Neuronal stem cell (in vitro differentiated cells): ENCODE data around the gene TMEM59.
"Not testable (repeated sequence)": the region's sequence is repeated elsewhere in the genome, so short reads cannot be mapped to it uniquely, and the experiment has no call there.

Experiments used
- DNase-seq: peaks from one replicate; pipeline ENCODE4 v3.0.0-alpha.2; 2013; ENCODE audit warnings: low spot score
- H2AFZ ChIP-seq: one replicate; pipeline ENCODE4 v1.6.1; 2013; ENCODE audit warnings: mild to moderate bottlenecking, low read length, inconsistent platforms
- H2AK5ac ChIP-seq: 2 replicates; pipeline ENCODE4 v1.6.1; 2013; ENCODE audit warnings: low read depth, mild to moderate bottlenecking, inconsistent platforms, low read length, moderate library complexity, mixed read lengths
- H2BK120ac ChIP-seq: 2 replicates; pipeline ENCODE4 v1.6.1; 2013; ENCODE audit warnings: low read depth, mild to moderate bottlenecking, inconsistent platforms, low read length, moderate library complexity, mixed read lengths
- H2BK12ac ChIP-seq: one replicate; pipeline ENCODE4 v1.6.1; 2013; ENCODE audit warnings: low read length, inconsistent platforms
- H2BK15ac ChIP-seq: 2 replicates; pipeline ENCODE4 v1.6.1; 2013; ENCODE audit warnings: mild to moderate bottlenecking, low read length, inconsistent platforms, mixed read lengths
- H2BK5ac ChIP-seq: one replicate; pipeline ENCODE4 v1.6.1; 2013; ENCODE audit warnings: inconsistent platforms, mild to moderate bottlenecking, low read length, moderate library complexity
- H3K14ac ChIP-seq: one replicate; pipeline ENCODE4 v1.6.1; 2013; ENCODE audit warnings: low read length, inconsistent platforms
- H3K18ac ChIP-seq: 2 replicates; pipeline ENCODE4 v1.6.1; 2013; ENCODE audit warnings: low read length, inconsistent platforms
- H3K23ac ChIP-seq: 2 replicates; pipeline ENCODE4 v1.6.1; 2013; ENCODE audit warnings: low read depth, mild to moderate bottlenecking, mixed read lengths, low read length, inconsistent platforms; ENCODE audit not compliant: poor library complexity
- H3K27ac ChIP-seq: replicated peaks from 3 replicates; pipeline ENCODE4 v1.5.1; 2013; ENCODE audit warnings: low read length, inconsistent platforms
- H3K27me3 ChIP-seq, 3 experiments: 2 replicates each; pipeline ENCODE4 v1.6.1; 2013; ENCODE audit warnings: low read length in 3 of 3, mild to moderate bottlenecking in 2 of 3, inconsistent platforms in 1 of 3, low read depth in 1 of 3, mixed read lengths in 1 of 3, moderate library complexity in 1 of 3; ENCODE audit not compliant: control insufficient read depth in 3 of 3, insufficient read depth in 3 of 3
- H3K36me3 ChIP-seq, 2 donors: replicated peaks in 1 of 2; 2 replicates each; pipeline ENCODE4 v1.6.1; 2013; ENCODE audit warnings: low read length in 2 of 2; ENCODE audit not compliant: control insufficient read depth in 2 of 2, insufficient read depth in 2 of 2
- H3K4ac ChIP-seq: 2 replicates; pipeline ENCODE4 v1.6.1; 2013; ENCODE audit warnings: inconsistent platforms, mild to moderate bottlenecking, low read length, moderate library complexity
- H3K4me1 ChIP-seq, 2 donors: 1 replicate in 1 of 2; 2 replicates in 1 of 2; pipeline ENCODE4 v1.6.1; 2013; ENCODE audit warnings: low read length in 2 of 2, low read depth in 1 of 2; ENCODE audit not compliant: control insufficient read depth in 2 of 2, insufficient read depth in 1 of 2
- H3K4me2 ChIP-seq: one replicate; pipeline ENCODE4 v1.6.1; 2013; ENCODE audit warnings: mild to moderate bottlenecking, low read length, inconsistent platforms; ENCODE audit not compliant: insufficient read depth, poor library complexity, severe bottlenecking
- H3K4me3 ChIP-seq, 2 donors: 2 replicates each; pipeline ENCODE4 v1.5.1; 2013; ENCODE audit warnings: low read length in 2 of 2, mild to moderate bottlenecking in 2 of 2, inconsistent platforms in 1 of 2, moderate library complexity in 1 of 2
- H3K79me1 ChIP-seq: one replicate; pipeline ENCODE4 v1.6.1; 2013; ENCODE audit warnings: low read depth, mild to moderate bottlenecking, inconsistent platforms, low read length, moderate library complexity
- H3K9ac ChIP-seq: one replicate; pipeline ENCODE4 v1.6.1; 2013; ENCODE audit warnings: mild to moderate bottlenecking, low read depth, low read length, inconsistent platforms; ENCODE audit not compliant: poor library complexity
- H3K9me3 ChIP-seq, 2 donors: replicated peaks in 1 of 2; 2 replicates each; pipeline versions ENCODE3 to v1.6.1; 2013; ENCODE audit warnings: low read length in 2 of 2, mild to moderate bottlenecking in 2 of 2, inconsistent platforms in 1 of 2, low read depth in 1 of 2, mixed read lengths in 1 of 2, moderate library complexity in 1 of 2; ENCODE audit not compliant: control insufficient read depth in 2 of 2, insufficient read depth in 1 of 2
- H4K8ac ChIP-seq: one replicate; pipeline ENCODE4 v1.6.1; 2013; ENCODE audit warnings: low read depth, mild to moderate bottlenecking, inconsistent platforms, low read length, moderate library complexity
- H4K91ac ChIP-seq: one replicate; pipeline ENCODE4 v1.6.1; 2013; ENCODE audit warnings: low read length, low read depth, mild to moderate bottlenecking, inconsistent platforms; ENCODE audit not compliant: poor library complexity
- WGBS, 2 donors: extraction: QIAGEN DNeasy Blood & Tissue Kit; methylation state at CpG; one replicate each; pipeline ENCODE4 v1.1.7; 2013; ENCODE audit warnings: missing lambda C conversion rate in 2 of 2, mixed read lengths in 1 of 2; ENCODE audit not compliant: insufficient read length in 2 of 2, insufficient replicate concordance in 1 of 2; ENCODE audit errors: extremely low coverage in 2 of 2; 5-methylcytosine and 5-hydroxymethylcytosine counted together

Gene TMEM59

DNA sequence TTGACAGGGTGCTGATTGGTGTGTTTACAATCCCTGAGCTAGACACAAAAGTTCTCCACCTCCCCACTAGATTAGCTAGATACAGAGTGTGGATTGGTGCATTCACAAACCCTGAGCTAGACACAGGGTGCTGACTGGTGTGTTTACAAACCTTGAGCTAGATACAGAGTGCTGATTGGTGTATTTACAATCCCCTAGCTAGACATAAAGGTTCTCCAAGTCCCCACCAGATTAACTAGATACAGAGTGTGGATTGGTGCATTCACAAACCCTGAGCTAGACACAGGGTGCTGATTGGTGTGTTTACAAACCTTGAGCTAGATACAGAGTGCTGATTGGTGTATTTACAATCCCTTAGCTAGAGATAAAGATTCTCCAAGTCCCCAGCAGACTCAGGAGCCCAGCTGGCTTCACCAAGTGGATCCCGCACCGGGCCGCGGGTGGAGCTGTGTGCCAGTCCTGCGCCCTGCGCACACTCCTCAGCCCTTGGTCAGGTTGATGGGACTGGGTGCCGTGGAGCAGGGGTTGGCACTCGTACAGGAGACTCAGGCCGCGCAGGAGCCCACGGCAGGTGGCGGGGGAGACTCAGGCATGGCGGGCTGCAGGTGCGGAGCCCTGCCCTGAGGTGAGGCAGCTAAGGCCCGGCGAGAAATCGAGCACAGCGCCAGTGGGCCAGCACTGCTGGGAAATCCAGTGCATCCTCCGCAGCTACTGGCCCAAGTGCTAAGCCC is 49.1 kb downstream of the TMEM59 start:
- H3K36me3 ChIP-seq, H3K4me1 ChIP-seq, H2BK5ac ChIP-seq, H2AFZ ChIP-seq, H2AK5ac ChIP-seq, DNase-seq, H3K27me3 ChIP-seq, H4K8ac ChIP-seq, H3K4me3 ChIP-seq, H2BK120ac ChIP-seq, H3K4me2 ChIP-seq, H3K27ac ChIP-seq, H3K9ac ChIP-seq, H3K14ac ChIP-seq, H2BK12ac ChIP-seq, H4K91ac ChIP-seq, H2BK15ac ChIP-seq, H3K79me1 ChIP-seq, H3K18ac ChIP-seq, H3K4ac ChIP-seq, H3K23ac ChIP-seq, H3K9me3 ChIP-seq: not testable (repeated sequence)
- WGBS, 2 donors: no CpG with 5 or more reads among the region's 19 CpGs

DNA sequence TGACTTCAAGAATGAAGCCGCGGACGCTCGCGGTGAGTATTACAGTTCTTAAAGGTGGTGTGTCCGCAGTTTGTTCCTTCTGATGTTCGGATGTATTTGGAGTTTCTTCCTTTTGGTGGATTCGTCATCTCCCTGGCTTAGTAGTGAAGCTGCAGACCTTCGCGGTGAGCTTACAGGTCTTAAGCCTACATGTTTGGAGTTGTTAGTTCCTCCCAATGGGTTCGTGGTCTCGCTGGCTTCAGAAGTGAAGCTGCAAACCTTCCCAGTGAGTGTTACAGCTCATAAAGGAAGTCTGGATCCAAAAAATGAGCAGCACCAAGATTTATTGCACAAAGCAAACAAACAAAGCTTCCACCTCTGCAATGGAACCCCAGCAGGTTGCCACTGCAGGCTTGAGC is 49.8 kb downstream of the TMEM59 start:
- Histone ChIP-seq H2BK120ac (no peak overlapping the region), H3K4me1 (no peaks in the 10 kb centered on the region), H3K18ac (no peak overlapping the region), H2AK5ac (no peak overlapping the region), H3K36me3 (no peaks in the 10 kb centered on the region), H3K4me3 (no peak overlapping the region), H2AFZ (no peak overlapping the region), H4K8ac (no peak overlapping the region), H2BK12ac (no peak overlapping the region), H3K9ac (no peak overlapping the region), H3K4me2 (no peak overlapping the region), H3K14ac (no peak overlapping the region), H3K23ac (no peak overlapping the region), H4K91ac (no peak overlapping the region), H3K4ac (no peak overlapping the region), H3K27me3 (peaks cover 0 to 5% (median 0%) of the 10 kb centered on the region in 3 experiments), H2BK5ac (no peak overlapping the region), H3K79me1 (no peaks in the 10 kb centered on the region), H3K27ac (no peak overlapping the region), H3K9me3 (peaks cover 0 to 6% of the 10 kb centered on the region in 2 donors), H2BK15ac (no peak overlapping the region)
- DNase-seq: no peak
- no CpG with 5 or more reads among the region's 12 CpGs for WGBS, 2 donors

DNA sequence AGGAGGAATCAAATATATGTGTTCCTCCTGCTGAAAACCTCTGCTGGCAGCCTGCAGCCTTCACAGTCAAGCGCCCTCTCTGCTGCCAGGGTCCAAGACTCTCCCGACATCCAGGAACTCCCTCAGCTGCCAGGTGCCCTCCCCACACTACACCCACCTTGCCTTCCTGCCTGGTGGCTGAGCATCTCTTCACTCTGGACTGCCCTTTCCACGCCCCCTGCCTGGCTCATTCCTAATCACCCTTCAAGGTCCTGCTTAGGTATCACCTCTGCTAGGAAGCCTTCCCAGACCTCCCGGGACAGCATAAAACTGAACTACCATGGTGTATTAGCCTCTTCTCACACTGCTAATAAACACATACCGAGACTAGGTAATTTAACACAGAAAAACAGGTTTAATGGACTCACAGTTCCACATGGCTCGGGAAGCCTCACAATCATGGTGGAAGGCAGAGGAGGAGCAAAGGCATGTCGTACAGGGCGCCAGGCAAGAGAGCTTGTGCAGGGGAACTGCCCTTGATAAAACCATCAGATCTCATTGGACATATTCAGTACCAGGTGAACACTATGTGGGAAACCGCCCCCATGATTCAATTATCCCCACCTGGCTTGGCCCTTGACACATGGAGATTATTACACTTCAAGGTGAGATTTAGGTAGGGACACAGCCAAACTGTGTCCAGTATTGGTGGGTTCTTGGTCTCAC is 50.3 kb downstream of the TMEM59 start:
- Histone ChIP-seq H3K4ac (no peak overlapping the region), H3K18ac (no peak overlapping the region), H4K8ac (no peak overlapping the region), H3K23ac (no peak overlapping the region), H3K14ac (no peak overlapping the region), H3K79me1 (no peaks in the 10 kb centered on the region), H3K9me3 (peaks cover 0 to 6% of the 10 kb centered on the region in 2 donors), H3K36me3 (no peaks in the 10 kb centered on the region), H3K4me2 (no peak overlapping the region), H3K9ac (no peak overlapping the region), H3K4me3 (peak overlapping the region in 1 of 2 donors; percentile 43), H3K27ac (no peak overlapping the region), H4K91ac (no peak overlapping the region), H2AK5ac (no peak overlapping the region), H3K27me3 (peaks cover 0 to 3% (median 0%) of the 10 kb centered on the region in 3 experiments), H2BK15ac (no peak overlapping the region), H2AFZ (no peak overlapping the region), H2BK5ac (no peak overlapping the region), H3K4me1 (no peaks in the 10 kb centered on the region), H2BK120ac (no peak overlapping the region), H2BK12ac (no peak overlapping the region)
- no CpG with 5 or more reads among the region's 9 CpGs for WGBS, 2 donors
- DNase-seq: no peak

DNA sequence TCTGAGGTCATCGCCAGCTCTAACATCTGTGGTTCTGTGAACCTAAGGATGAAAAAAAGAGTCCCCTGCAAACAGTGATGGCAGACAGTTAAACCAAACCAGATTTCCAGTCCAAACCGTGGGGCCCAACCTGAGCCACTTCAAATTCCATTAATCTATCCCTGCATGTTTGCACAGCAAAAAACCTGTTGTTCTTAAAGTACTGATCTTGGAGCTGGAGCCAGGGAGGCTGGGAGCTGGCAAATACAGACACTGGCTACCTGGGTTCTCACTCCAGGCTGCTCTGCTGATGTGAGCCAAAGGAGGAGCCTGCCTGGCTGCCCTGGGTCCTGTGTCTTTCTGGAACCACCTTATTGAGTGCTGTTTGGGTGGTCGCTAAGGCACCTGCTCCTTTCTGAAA is 51.4 kb downstream of the TMEM59 start:
- H3K18ac ChIP-seq: no peak overlapping the region
- no CpG with 5 or more reads among the region's 3 CpGs for WGBS, 2 donors

More for the DNA sequence above, 51.4 kb downstream of the TMEM59 start:
- Histone ChIP-seq H4K8ac (no peak overlapping the region), H3K4ac (no peak overlapping the region), H3K4me3 (no peak overlapping the region), H3K79me1 (no peaks in the 10 kb centered on the region), H3K9me3 (peaks cover 0 to 6% of the 10 kb centered on the region in 2 donors), H3K23ac (no peak overlapping the region), H2BK12ac (no peak overlapping the region), H3K4me1 (no peaks in the 10 kb centered on the region), H2AFZ (peak overlapping the region; percentile 8), H3K27me3 (peaks cover 0 to 3% (median 0%) of the 10 kb centered on the region in 3 experiments), H2BK5ac (no peak overlapping the region), H2BK120ac (no peak overlapping the region), H3K9ac (no peak overlapping the region), H3K4me2 (no peak overlapping the region), H3K27ac (no peak overlapping the region), H3K36me3 (no peaks in the 10 kb centered on the region), H2BK15ac (no peak overlapping the region), H2AK5ac (no peak overlapping the region), H3K14ac (no peak overlapping the region), H4K91ac (no peak overlapping the region)
- DNase-seq: no peak
